PC-9 (cell line): ENCODE results near the gene COX17. TPM values are rescaled to one million over a fixed set of nuclear protein-coding genes. Genes with fewer than 3 reads are reported as not detected.

Experiments
- BruUV-seq: library from RNA; stranded (reverse); fragments of 400-500 nt; replicated peaks from 2 replicates; lab custom pipeline; 2021; lab: Mats Ljungman, UMichigan
- CTCF ChIA-PET: fragments of 300-600 bp; sonication (Branson Sonifier 250); formaldehyde crosslinking; loops from one replicate; lab custom pipeline; 2022; ENCODE audit warnings: antibody characterized with exemption; lab: Charles Lee
- POLR2A ChIA-PET: fragments of 300-600 bp; sonication (Branson Sonifier 250); formaldehyde crosslinking; loops from one replicate; lab custom pipeline; 2022; ENCODE audit warnings: antibody characterized with exemption; ENCODE audit not compliant: unreplicated experiment; lab: Charles Lee
- DNase-seq, 2 experiments: peaks; one replicate each; pipeline versions ENCODE4 v3.0.0 to v3.0.0-alpha.2; 2015 to 2022; ENCODE audit warnings: mixed read lengths in 1 of 2
- H2AFZ ChIP-seq: fragments of 200-600 bp; sonication (generic); 2 replicates; pipeline ENCODE4 v1.8.1; 2017; ENCODE audit warnings: antibody characterized with exemption
- H3F3A ChIP-seq: fragments of 200-600 bp; sonication (generic); 2 replicates; pipeline ENCODE4 v1.8.1; 2017; ENCODE audit warnings: antibody characterized with exemption, mild to moderate bottlenecking, low read depth; ENCODE audit not compliant: insufficient read depth
- H3K27ac ChIP-seq: fragments of 200-600 bp; sonication (generic); 2 replicates; pipeline ENCODE4 v1.6.1; 2016; ENCODE audit warnings: mixed run types
- H3K27me3 ChIP-seq: fragments of 200-600 bp; sonication (generic); 2 replicates; pipeline ENCODE4 v1.6.1; 2016; ENCODE audit warnings: low read depth, mixed run types; ENCODE audit not compliant: insufficient read depth
- H3K36me3 ChIP-seq: fragments of 200-600 bp; sonication (generic); 2 replicates; pipeline ENCODE4 v1.6.1; 2016; ENCODE audit warnings: low read depth, mixed run types
- H3K4me1 ChIP-seq: fragments of 200-600 bp; sonication (generic); replicated peaks from 2 replicates; pipeline ENCODE4 v1.6.1; 2016; ENCODE audit warnings: mixed run types; ENCODE audit not compliant: insufficient read depth
- H3K4me2 ChIP-seq: fragments of 200-600 bp; sonication (generic); 2 replicates; pipeline ENCODE4 v1.6.1; 2017; ENCODE audit warnings: mixed run types
- H3K4me3 ChIP-seq: fragments of 200-600 bp; sonication (generic); 2 replicates; pipeline ENCODE4 v1.6.1; 2016; ENCODE audit warnings: mixed run types
- H3K79me2 ChIP-seq: fragments of 200-600 bp; sonication (generic); 2 replicates; pipeline ENCODE4 v1.6.1; 2017; ENCODE audit warnings: low read depth, mixed run types
- H3K9me2 ChIP-seq: fragments of 200-600 bp; sonication (generic); 2 replicates; pipeline ENCODE4 v1.8.1; 2017; ENCODE audit warnings: mild to moderate bottlenecking; ENCODE audit not compliant: insufficient read depth
- H3K9me3 ChIP-seq: fragments of 200-600 bp; sonication (generic); 2 replicates; pipeline ENCODE4 v1.8.1; 2016; ENCODE audit warnings: low read depth; ENCODE audit not compliant: insufficient read depth
- H4K20me1 ChIP-seq: fragments of 200-600 bp; sonication (generic); 2 replicates; pipeline ENCODE4 v1.8.1; 2017; ENCODE audit not compliant: insufficient read depth
- EZH2 ChIP-seq: fragments of 200-600 bp; sonication (generic); IDR thresholded peaks from 2 replicates; pipeline ENCODE4 v1.8.0; 2017; ENCODE audit warnings: antibody characterized with exemption, low read depth
- intact Hi-C: fragments of 100-400 bp; cut with micrococcal nuclease; formaldehyde crosslinking; loops from one replicate; pipeline ENCODE4 v1.10.0; 2022; ENCODE audit not compliant: unreplicated experiment
- total RNA-seq: library from RNA; stranded (reverse); gene quantifications from 2 replicates; pipeline ENCODE4 v1.2.3, GENCODE V29; 2021
- TF ChIP-seq, protein P1 (sequence below): fragments of 200-600 bp; sonication (generic); conservative IDR thresholded peaks from 2 replicates; pipeline ENCODE4 v1.6.1; 2017; ENCODE audit warnings: mixed run types, antibody characterized with exemption, mild to moderate bottlenecking, moderate library complexity

COX17 gene
- total RNA-seq, 1 experiment from 2014 or later, result 61.4 TPM

DNA sequence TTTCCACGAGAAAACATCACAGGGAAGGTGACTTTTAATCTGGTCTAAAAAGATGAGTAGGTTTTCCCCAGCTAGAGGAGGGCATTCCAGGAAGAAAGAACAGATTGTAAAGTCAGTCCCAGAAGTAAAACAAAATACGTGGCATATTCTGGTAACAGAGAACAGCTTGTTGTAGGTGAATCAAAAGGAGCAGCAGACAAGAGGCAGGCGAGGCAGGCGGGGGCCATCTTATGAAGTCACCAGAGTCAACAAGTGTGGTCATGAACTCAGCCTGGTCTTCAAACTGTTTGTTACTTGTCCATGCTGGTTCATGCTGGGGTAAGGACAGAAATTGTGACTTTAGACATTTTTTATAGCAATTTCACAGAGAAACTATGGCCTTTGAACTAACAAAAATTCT is 12.8 kb downstream of the COX17 start:
- ChIA-PET POLR2A (interaction anchor here (0.7 kb wide), 1 partner anchor 139 kb away, joined by 3 read pairs; no protein-coding TSS in a partner anchor), CTCF (no interaction called here)
- TF ChIP-seq EZH2, result no peak
- TF ChIP-seq, protein P1, sequence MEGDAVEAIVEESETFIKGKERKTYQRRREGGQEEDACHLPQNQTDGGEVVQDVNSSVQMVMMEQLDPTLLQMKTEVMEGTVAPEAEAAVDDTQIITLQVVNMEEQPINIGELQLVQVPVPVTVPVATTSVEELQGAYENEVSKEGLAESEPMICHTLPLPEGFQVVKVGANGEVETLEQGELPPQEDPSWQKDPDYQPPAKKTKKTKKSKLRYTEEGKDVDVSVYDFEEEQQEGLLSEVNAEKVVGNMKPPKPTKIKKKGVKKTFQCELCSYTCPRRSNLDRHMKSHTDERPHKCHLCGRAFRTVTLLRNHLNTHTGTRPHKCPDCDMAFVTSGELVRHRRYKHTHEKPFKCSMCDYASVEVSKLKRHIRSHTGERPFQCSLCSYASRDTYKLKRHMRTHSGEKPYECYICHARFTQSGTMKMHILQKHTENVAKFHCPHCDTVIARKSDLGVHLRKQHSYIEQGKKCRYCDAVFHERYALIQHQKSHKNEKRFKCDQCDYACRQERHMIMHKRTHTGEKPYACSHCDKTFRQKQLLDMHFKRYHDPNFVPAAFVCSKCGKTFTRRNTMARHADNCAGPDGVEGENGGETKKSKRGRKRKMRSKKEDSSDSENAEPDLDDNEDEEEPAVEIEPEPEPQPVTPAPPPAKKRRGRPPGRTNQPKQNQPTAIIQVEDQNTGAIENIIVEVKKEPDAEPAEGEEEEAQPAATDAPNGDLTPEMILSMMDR, result no peak
- no peak overlapping the region for H3K4me2 ChIP-seq
- H3K27me3 ChIP-seq, result no peaks in the 10 kb centered on the region
- no peaks in the 10 kb centered on the region for H3F3A ChIP-seq
- intact Hi-C loops, result no loop called here
- H3K9me3 ChIP-seq, result no peaks in the 10 kb centered on the region
- H3K36me3 ChIP-seq, result no peaks in the 10 kb centered on the region; the same call in 1 of the 2 replicates
- no peaks in the 10 kb centered on the region for H4K20me1 ChIP-seq
- no peaks in the 10 kb centered on the region for H3K79me2 ChIP-seq
- H3K27ac ChIP-seq, result no peak overlapping the region
- H2AFZ ChIP-seq, result no peak overlapping the region
- H3K4me1 ChIP-seq, result no peaks in the 10 kb centered on the region
- BruUV-seq, result no TSS peak
- no peaks in the 10 kb centered on the region for H3K9me2 ChIP-seq
- H3K4me3 ChIP-seq, result no peak overlapping the region
- DNase-seq, result no peak

DNA sequence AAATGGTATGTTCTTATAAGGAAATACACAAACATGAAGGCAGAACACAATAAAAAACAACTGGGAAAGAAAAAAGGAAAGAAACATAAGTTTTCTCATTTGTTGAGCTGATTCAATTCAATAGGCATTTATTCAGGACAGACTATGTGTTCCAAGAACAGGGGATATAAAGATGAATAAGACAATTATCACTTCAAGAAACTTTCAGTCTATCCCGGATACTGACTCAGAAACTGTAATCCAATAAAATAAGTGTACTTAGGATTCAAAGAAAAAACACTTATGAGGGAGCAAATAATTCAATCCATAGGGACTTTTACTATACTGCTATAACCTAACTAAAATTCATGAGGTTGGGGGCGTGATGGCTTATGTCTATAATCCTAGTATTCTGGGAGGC is 13.3 kb downstream of the COX17 start:
- no peaks in the 10 kb centered on the region for H3K79me2 ChIP-seq
- ChIA-PET POLR2A (interaction anchor here (0.7 kb wide), 1 partner anchor 138 kb away, joined by 3 read pairs; no protein-coding TSS in a partner anchor), CTCF (no interaction called here)
- H3F3A ChIP-seq, result no peaks in the 10 kb centered on the region
- H3K9me2 ChIP-seq, result no peaks in the 10 kb centered on the region
- no peaks in the 10 kb centered on the region for H3K36me3 ChIP-seq
- intact Hi-C loops, result no loop called here
- no TSS peak for BruUV-seq
- no peak overlapping the region for H2AFZ ChIP-seq
- H3K9me3 ChIP-seq, result no peaks in the 10 kb centered on the region
- no peak overlapping the region for H3K4me2 ChIP-seq
- TF ChIP-seq EZH2, result no peak
- TF ChIP-seq, protein P1, result no peak
- no peak overlapping the region for H3K27ac ChIP-seq
- no peak for DNase-seq
- H3K4me1 ChIP-seq, result no peaks in the 10 kb centered on the region
- H3K4me3 ChIP-seq, result no peak overlapping the region
- no peaks in the 10 kb centered on the region for H4K20me1 ChIP-seq
- H3K27me3 ChIP-seq, result no peaks in the 10 kb centered on the region

DNA sequence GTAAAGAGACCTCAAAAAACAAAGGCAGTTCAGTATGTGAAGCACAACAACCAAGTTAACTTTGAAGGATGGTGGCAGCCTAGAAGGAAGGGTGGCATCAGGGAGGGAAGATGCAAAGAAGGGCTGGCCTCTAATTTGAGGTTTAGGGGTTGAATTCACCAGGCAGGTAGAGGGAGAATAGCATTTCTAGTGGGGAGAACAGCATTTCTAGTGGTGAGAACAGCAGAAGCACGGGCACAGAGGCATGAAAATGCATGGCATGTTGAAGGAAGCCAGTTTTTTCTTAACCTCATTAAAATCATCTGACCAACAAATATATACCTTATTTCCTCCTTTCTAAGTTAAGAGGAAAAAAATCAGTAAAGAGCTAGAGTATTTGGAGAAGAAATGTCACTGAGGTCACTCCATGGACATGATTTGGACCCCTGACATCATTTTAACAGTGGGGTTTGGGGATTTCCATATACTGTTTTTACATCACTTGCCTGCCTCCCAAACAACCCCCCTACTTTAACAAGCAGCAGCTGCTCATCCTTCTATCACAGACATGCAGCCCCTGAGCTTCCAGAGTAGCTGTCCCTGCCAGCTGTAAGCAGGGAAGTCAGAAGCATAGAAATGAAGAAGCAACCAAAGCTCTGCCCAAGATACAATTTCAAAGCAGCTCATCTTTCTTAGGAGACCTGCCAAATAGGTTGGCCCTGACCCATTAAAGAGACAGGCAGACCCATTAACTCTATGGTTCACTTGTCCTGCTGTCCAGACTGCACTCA is 14.4 kb downstream of the COX17 start:
- no peak overlapping the region for H3K4me2 ChIP-seq
- H3K9me3 ChIP-seq, result no peaks in the 10 kb centered on the region
- no peaks in the 10 kb centered on the region for H3F3A ChIP-seq
- TF ChIP-seq, protein P1, result no peak
- no peak for TF ChIP-seq EZH2
- intact Hi-C loops, result no loop called here
- ChIA-PET CTCF (no interaction called here), POLR2A (interaction anchor here (0.6 to 0.7 kb wide), 3 partner anchors 18 to 501 kb away, joined by 3 to 5 read pairs (median 4); no protein-coding TSS in a partner anchor)
- no peaks in the 10 kb centered on the region for H3K36me3 ChIP-seq
- H3K9me2 ChIP-seq, result no peaks in the 10 kb centered on the region
- no TSS peak for BruUV-seq
- DNase-seq, result no peak
- H3K4me3 ChIP-seq, result no peak overlapping the region
- H3K79me2 ChIP-seq, result no peaks in the 10 kb centered on the region
- no peak overlapping the region for H2AFZ ChIP-seq
- H4K20me1 ChIP-seq, result no peaks in the 10 kb centered on the region
- H3K27me3 ChIP-seq, result no peaks in the 10 kb centered on the region
- no peaks in the 10 kb centered on the region for H3K4me1 ChIP-seq
- no peak overlapping the region for H3K27ac ChIP-seq
